Measurements from ENCODE around the gene PRDX5. TPM values are rescaled to one million over a fixed set of nuclear protein-coding genes. Genes with fewer than 3 reads are reported as not detected.
A peak's percentile ranks its signal among the peaks of the same experiment; 100 is the strongest.

PRDX5 gene
- total RNA-seq, 2 experiments from 2014 or later, result 177 to 217 TPM

DNA sequence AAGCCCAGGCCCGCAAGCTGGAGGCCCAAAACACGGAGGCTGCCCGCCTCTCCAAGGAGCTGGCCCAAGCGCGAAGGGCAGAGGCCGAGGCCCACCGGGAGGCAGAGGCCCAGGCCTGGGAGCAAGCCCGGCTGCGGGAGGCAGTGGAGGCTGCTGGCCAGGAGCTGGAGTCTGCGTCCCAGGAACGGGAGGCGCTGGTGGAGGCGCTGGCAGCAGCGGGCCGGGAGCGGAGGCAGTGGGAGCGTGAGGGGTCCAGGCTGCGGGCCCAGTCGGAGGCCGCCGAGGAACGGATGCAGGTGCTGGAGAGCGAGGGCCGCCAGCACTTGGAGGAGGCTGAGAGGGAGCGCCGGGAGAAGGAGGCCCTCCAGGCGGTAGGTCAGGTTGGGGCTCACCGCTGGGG lies 26.9 kb downstream of the PRDX5 start:
- intact Hi-C loops (cut with micrococcal nuclease; ENCODE audit: unreplicated experiment), result no loop called here
- ChIA-PET CTCF (ENCODE audit: unreplicated experiment) (no interaction called here), POLR2A (no interaction called here)
- H3K79me2 ChIP-seq (ENCODE audit: insufficient read depth, low read depth, low read length), result peaks cover under 1% of the 10 kb centered on the region; the same call in 1 of the 2 replicates
- no peak overlapping the region for H3K27ac ChIP-seq (ENCODE audit: low read depth, low read length, poor library complexity, severe bottlenecking)
- TF ChIP-seq EZH2phosphoT487 (IDR thresholded peaks at IDR 0.05; ENCODE audit: borderline replicate concordance, low read depth, low read length), result no peak
- TF ChIP-seq, protein P1, sequence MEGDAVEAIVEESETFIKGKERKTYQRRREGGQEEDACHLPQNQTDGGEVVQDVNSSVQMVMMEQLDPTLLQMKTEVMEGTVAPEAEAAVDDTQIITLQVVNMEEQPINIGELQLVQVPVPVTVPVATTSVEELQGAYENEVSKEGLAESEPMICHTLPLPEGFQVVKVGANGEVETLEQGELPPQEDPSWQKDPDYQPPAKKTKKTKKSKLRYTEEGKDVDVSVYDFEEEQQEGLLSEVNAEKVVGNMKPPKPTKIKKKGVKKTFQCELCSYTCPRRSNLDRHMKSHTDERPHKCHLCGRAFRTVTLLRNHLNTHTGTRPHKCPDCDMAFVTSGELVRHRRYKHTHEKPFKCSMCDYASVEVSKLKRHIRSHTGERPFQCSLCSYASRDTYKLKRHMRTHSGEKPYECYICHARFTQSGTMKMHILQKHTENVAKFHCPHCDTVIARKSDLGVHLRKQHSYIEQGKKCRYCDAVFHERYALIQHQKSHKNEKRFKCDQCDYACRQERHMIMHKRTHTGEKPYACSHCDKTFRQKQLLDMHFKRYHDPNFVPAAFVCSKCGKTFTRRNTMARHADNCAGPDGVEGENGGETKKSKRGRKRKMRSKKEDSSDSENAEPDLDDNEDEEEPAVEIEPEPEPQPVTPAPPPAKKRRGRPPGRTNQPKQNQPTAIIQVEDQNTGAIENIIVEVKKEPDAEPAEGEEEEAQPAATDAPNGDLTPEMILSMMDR (conservative IDR thresholded peaks at IDR 0.05; ENCODE audit: low read length), result no peak
- H3K36me3 ChIP-seq (ENCODE audit: insufficient read depth, low read length), result peaks cover 29% of the 10 kb centered on the region
- no peaks in the 10 kb centered on the region for H3K9me3 ChIP-seq (ENCODE audit: low read length)
- H3K4me3 ChIP-seq (ENCODE audit: low read depth, low read length, poor library complexity, severe bottlenecking), result no peak overlapping the region
- H2AFZ ChIP-seq (ENCODE audit: low read length), result no peak overlapping the region
- H3K9me2 ChIP-seq (ENCODE audit: insufficient read depth, low read length), result no peaks in the 10 kb centered on the region
- H3K4me2 ChIP-seq (ENCODE audit: low read length), result no peak overlapping the region
- no peaks in the 10 kb centered on the region for H4K20me1 ChIP-seq (ENCODE audit: insufficient read depth, low read length)
- no peak for DNase-seq (ENCODE audit: low spot score)
- BruUV-seq (replicated peaks), result no TSS peak
- H3K4me1 ChIP-seq (ENCODE audit: insufficient read depth, low read length, poor library complexity, severe bottlenecking), result peaks cover 21% of the 10 kb centered on the region

DNA sequence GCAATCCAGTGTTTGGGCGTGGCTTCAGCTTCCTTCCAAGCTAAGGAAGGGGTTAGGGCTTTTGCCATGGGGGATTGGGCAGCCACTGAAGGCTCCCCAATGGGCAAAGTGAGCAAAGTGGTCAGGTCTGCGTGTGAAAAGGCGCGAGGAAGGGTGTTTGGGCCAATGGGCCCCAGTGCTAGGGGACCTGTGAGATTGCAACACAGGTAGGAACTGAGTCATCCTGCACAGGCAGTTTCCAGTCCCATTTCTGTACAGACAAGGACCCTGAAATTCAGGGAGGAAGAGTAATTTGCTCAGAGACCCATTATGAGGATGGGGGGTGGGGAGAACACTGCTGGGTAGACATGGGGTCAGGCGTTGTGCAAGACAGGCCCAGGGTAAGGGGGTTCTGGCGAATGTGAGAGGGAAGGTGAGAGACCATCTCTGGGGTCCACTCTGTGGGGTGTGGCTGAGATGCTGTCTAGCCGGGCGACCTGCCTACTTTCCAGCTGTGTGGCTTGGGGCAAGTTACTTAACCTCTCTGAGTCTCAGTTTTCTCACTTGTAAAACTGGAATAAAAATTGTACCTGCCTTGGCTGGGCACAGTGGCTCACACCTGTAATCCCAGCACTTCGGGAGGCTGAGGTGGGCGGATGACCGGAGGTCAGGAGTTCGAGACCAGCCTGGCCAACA lies 29.4 kb downstream of the PRDX5 start:
- intact Hi-C loops (cut with micrococcal nuclease; ENCODE audit: unreplicated experiment), result no loop called here
- ChIA-PET CTCF (ENCODE audit: unreplicated experiment) (no interaction called here), POLR2A (no interaction called here)
- no peaks in the 10 kb centered on the region for H3K9me3 ChIP-seq (ENCODE audit: low read length)
- no peak overlapping the region for H3K27ac ChIP-seq (ENCODE audit: low read depth, low read length, poor library complexity, severe bottlenecking)
- H3K4me3 ChIP-seq (ENCODE audit: low read depth, low read length, poor library complexity, severe bottlenecking), result no peak overlapping the region
- H3K4me1 ChIP-seq (ENCODE audit: insufficient read depth, low read length, poor library complexity, severe bottlenecking), result peaks cover 4% of the 10 kb centered on the region
- H3K79me2 ChIP-seq (ENCODE audit: insufficient read depth, low read depth, low read length), result no peaks in the 10 kb centered on the region
- no TSS peak for BruUV-seq (replicated peaks)
- no peaks in the 10 kb centered on the region for H4K20me1 ChIP-seq (ENCODE audit: insufficient read depth, low read length)
- no peak for DNase-seq (ENCODE audit: low spot score)
- no peaks in the 10 kb centered on the region for H3K9me2 ChIP-seq (ENCODE audit: insufficient read depth, low read length)
- TF ChIP-seq, protein P1 (conservative IDR thresholded peaks at IDR 0.05; ENCODE audit: low read length), result no peak
- no peak for TF ChIP-seq EZH2phosphoT487 (IDR thresholded peaks at IDR 0.05; ENCODE audit: borderline replicate concordance, low read depth, low read length)
- no peak overlapping the region for H2AFZ ChIP-seq (ENCODE audit: low read length)
- H3K36me3 ChIP-seq (ENCODE audit: insufficient read depth, low read length), result peaks cover 29% of the 10 kb centered on the region
- no peak overlapping the region for H3K4me2 ChIP-seq (ENCODE audit: low read length)

DNA sequence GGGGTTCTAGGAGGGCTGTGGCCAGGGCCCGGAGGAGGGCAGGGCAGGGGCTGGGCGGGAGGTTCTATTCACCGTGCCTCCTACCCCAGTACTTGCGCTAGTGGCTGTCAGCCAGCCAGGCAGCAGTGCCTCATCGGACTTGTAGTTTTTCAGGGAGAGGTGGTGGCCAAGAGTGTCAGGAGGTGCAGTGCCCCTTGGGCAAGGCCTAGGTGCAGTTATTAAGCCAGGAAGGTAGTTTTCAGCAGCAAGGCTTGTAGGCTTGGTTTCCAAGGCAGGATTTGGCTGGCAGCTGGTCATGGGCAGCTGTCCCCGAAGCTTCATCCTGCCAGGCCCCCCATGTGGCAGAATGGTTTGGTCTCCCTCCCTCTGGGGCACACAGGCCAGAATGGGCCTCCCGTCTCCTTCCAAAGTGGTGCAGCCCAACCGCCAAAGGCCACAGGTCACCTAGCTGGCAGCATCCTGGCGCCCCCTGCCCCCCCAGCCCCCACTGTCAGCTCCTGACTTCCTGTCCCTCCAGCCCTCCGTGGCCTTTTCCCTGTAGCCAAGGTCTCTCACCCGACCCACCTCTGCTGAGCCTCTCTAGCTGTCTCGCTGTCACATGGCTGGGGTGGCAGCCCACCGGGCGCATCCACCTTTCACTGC lies 30.6 kb downstream of the PRDX5 start:
- H3K4me3 ChIP-seq (ENCODE audit: low read depth, low read length, poor library complexity, severe bottlenecking), result no peak overlapping the region
- no peaks in the 10 kb centered on the region for H4K20me1 ChIP-seq (ENCODE audit: insufficient read depth, low read length)
- BruUV-seq (replicated peaks), result no TSS peak
- no peak overlapping the region for H2AFZ ChIP-seq (ENCODE audit: low read length)
- TF ChIP-seq, protein P1 (conservative IDR thresholded peaks at IDR 0.05; ENCODE audit: low read length), result no peak
- no peak for TF ChIP-seq EZH2phosphoT487 (IDR thresholded peaks at IDR 0.05; ENCODE audit: borderline replicate concordance, low read depth, low read length)
- H3K27ac ChIP-seq (ENCODE audit: low read depth, low read length, poor library complexity, severe bottlenecking), result no peak overlapping the region
- no peaks in the 10 kb centered on the region for H3K4me1 ChIP-seq (ENCODE audit: insufficient read depth, low read length, poor library complexity, severe bottlenecking)
- intact Hi-C loops (cut with micrococcal nuclease; ENCODE audit: unreplicated experiment), result no loop called here
- H3K9me2 ChIP-seq (ENCODE audit: insufficient read depth, low read length), result no peaks in the 10 kb centered on the region
- H3K36me3 ChIP-seq (ENCODE audit: insufficient read depth, low read length), result peaks cover 26% of the 10 kb centered on the region
- POLR2A ChIA-PET, result interaction anchor here (1.1 kb wide), 1 partner anchor 30 kb away, joined by 3 read pairs; the partner anchor contains the start of gene PRDX5
- CTCF ChIA-PET (ENCODE audit: unreplicated experiment), result interaction anchor here (1.1 kb wide), 1 partner anchor 31 kb away, joined by 4 read pairs; the partner anchor contains the start of genes PRDX5 and TRMT112
- no peaks in the 10 kb centered on the region for H3K9me3 ChIP-seq (ENCODE audit: low read length)
- H3K4me2 ChIP-seq (ENCODE audit: low read length), result no peak overlapping the region
- no peaks in the 10 kb centered on the region for H3K79me2 ChIP-seq (ENCODE audit: insufficient read depth, low read depth, low read length)
- DNase-seq (ENCODE audit: low spot score), result peak; percentile 22
